Activated T-cell treated with anti-CD3 and anti-CD28 coated beads, Interleukin-2, amount 50 U/mL, for 1 hour (primary cell): ENCODE results near the gene CCDC192.
"Not testable (repeated sequence)": the region's sequence is repeated elsewhere in the genome, so short reads cannot be mapped to it uniquely, and the experiment has no call there.

Source experiments
- DNase-seq: peaks from one replicate; pipeline ENCODE4 v3.0.0-alpha.2; 2020

The CCDC192 gene

GRCh38 chr5:127813633-127814587, 110.7 kb downstream of the CCDC192 start:
- no peak for DNase-seq

- DNase-seq, result no peak
Measured at GRCh38 chr5:127814588-127814973, 111.4 kb downstream of the CCDC192 start.

- no peak for DNase-seq
Measured at GRCh38 chr5:127820910-127821553, 117.8 kb downstream of the CCDC192 start.

GRCh38 chr5:127821896-127822295, 118.7 kb downstream of the CCDC192 start:
- no peak for DNase-seq

GRCh38 chr5:127824126-127824525, 120.9 kb downstream of the CCDC192 start:
- DNase-seq, result no peak

- DNase-seq, result no peak
Measured at GRCh38 chr5:127826011-127826410, 122.8 kb downstream of the CCDC192 start.

GRCh38 chr5:127827451-127827850, 124.3 kb downstream of the CCDC192 start:
- no peak for DNase-seq

- no peak for DNase-seq
Measured at GRCh38 chr5:127830157-127830556, 127.0 kb downstream of the CCDC192 start.

- DNase-seq, result no peak
Measured at GRCh38 chr5:127830829-127831598, 127.8 kb downstream of the CCDC192 start.

GRCh38 chr5:127832067-127832466, 128.9 kb downstream of the CCDC192 start:
- DNase-seq, result no peak

- DNase-seq, result no peak
Measured at GRCh38 chr5:127834094-127834531, 130.9 kb downstream of the CCDC192 start.

- DNase-seq, result no peak
Measured at GRCh38 chr5:127834554-127834953, 131.4 kb downstream of the CCDC192 start.

- no peak for DNase-seq
Measured at GRCh38 chr5:127838661-127839060, 135.5 kb downstream of the CCDC192 start.

GRCh38 chr5:127839072-127839471, 135.9 kb downstream of the CCDC192 start:
- no peak for DNase-seq

- no peak for DNase-seq
Measured at GRCh38 chr5:127839496-127840197, 136.5 kb downstream of the CCDC192 start.

GRCh38 chr5:127840198-127840524, 137.0 kb downstream of the CCDC192 start:
- no peak for DNase-seq

- no peak for DNase-seq
Measured at GRCh38 chr5:127840809-127841208, 137.6 kb downstream of the CCDC192 start.

GRCh38 chr5:127844581-127845021, 141.4 kb downstream of the CCDC192 start:
- DNase-seq, result no peak

- DNase-seq, result no peak
Measured at GRCh38 chr5:127846884-127847283, 143.7 kb downstream of the CCDC192 start.

- DNase-seq, result not testable (repeated sequence)
Measured at GRCh38 chr5:127847641-127848040, 144.4 kb downstream of the CCDC192 start.

GRCh38 chr5:127848098-127848497, 144.9 kb downstream of the CCDC192 start:
- no peak for DNase-seq

GRCh38 chr5:127849408-127849807, 146.2 kb downstream of the CCDC192 start:
- no peak for DNase-seq

- DNase-seq, result no peak
Measured at GRCh38 chr5:127849891-127850290, 146.7 kb downstream of the CCDC192 start.
